ENCODE data around the gene BAHCC1.

- no peak for TF ChIP-seq CTCF (conservative IDR thresholded peaks at IDR 0.05; ENCODE audit: low read length)
- no peak for TF ChIP-seq EZH2phosphoT487 (IDR thresholded peaks at IDR 0.05; ENCODE audit: borderline replicate concordance)
Measured at GRCh38 chr17:81453076-81453475, 57.8 kb downstream of the BAHCC1 start.
